Measurements from ENCODE around the gene SRPK3. TPM values are rescaled to one million over a fixed set of nuclear protein-coding genes. Genes with fewer than 3 reads are reported as not detected.
"Not testable (repeated sequence)": the region's sequence is repeated elsewhere in the genome, so short reads cannot be mapped to it uniquely, and the experiment has no call there.

Gene SRPK3
- polyA plus RNA-seq, 4 donors = 1.3 to 2.5 (median 1.7) TPM

DNA sequence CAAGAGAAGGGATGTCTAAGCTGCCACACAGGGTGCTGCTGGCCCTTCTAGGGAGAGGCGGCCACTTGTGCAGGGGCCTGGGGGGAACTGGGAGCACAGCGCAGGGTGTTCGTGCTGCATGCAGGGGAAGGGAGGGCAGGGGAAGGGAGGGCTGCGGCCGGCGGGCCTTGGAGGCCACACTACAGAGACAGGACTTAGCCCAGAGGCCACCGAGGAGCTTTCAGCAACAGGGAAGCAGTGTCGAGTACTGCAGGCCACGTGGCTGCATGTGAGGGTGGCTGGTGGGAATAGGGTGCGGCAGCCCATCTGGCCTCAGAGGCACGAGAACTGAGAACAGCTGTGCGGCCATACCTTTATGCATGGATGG, 35.8 kb upstream of the SRPK3 start:
- not testable (repeated sequence) for DNase-seq (ENCODE audit: low read depth in 4 of 4, low spot score in 2 of 4)

DNA sequence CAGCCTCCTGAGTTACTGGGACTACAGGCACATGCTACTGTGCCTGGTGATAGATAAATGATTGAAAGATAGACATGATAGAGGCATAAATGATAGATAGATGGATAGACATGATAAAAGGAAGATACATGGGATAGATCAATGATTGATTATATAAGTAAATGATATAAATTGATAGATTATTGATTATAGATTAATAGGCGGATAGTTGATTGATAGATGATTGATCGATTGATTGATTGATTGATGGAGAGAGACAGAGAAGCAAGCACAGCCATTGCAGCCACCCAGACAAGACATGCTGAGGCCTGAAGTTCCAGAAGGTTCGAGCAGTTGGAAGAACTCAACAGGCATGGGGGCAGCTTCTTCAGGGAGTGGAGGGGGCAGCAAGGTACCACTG, 34.5 kb upstream of the SRPK3 start:
- no peak for DNase-seq (ENCODE audit: low read depth in 4 of 4, low spot score in 2 of 4)

DNA sequence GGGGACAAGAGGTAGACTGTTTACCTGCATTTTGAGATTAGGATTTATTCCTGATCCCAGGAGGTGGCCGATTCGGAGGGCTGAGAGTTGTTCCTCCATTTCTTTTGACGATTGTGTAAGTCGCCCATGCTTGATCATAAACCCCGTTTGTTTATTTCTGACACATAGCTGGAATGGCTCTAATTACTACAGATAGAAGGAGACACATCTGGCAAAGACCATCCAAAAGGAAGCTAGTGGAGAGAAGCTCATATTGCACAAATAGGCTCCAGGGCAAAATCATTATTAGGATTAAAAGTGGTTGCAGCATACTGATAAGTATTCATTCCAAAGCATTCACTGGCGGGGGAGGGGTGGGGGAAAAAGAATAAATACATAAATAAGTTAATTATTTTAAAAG, 33.9 kb upstream of the SRPK3 start:
- DNase-seq (ENCODE audit: low read depth in 4 of 4, low spot score in 2 of 4) = not testable (repeated sequence)

DNA sequence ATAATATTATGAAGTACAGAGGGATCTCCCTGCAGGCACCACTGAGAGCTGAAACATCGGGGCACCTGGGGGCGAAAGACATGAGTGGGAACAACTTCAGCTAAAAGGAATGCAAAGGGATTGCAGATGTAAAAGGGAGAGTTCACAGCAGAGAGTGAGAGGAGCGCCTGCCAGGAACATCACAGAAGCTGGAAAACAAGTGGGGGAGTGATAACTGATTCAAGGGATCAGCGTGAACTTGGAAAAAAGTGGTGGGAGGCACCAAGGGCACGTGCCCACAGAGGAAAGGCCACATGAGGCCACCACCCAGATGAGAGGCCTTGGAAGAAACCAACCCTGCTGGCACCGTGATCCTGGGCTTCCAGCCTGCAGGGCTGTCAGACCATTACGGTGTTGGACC, 31.8 kb upstream of the SRPK3 start:
- not testable (repeated sequence) for DNase-seq (ENCODE audit: low read depth in 4 of 4, low spot score in 2 of 4)

DNA sequence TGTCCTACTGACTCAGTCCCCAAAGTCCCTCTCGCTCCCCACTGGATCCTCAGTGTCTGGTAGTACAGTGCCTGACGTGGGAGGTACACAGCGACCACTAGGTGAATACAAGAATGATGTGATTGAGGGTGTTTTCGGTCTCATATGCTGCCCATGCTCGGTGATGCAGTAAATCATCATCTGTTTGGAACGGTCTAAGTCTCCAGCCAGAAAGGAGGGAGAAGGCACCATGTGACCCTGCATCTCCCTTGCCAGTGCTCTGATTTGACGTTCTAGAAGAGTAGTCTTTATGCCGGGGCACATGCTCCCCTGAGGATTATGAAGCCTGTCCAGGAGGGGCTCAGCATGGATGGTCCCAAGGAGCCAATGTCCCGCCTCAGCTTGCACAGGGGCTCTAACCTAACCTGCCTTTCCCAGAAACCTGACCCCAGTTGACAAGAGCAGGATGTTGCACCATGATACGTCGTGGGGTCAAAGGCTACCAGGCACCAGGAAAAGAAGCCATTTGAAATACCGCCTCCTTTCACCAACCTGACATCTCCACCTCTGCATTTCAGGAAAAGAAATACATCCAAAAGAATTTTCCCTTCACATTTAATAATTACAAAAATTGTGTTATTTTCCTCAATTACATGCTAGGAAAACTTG, 30.6 kb upstream of the SRPK3 start:
- no peak for DNase-seq (ENCODE audit: low read depth in 4 of 4, low spot score in 2 of 4)

DNA sequence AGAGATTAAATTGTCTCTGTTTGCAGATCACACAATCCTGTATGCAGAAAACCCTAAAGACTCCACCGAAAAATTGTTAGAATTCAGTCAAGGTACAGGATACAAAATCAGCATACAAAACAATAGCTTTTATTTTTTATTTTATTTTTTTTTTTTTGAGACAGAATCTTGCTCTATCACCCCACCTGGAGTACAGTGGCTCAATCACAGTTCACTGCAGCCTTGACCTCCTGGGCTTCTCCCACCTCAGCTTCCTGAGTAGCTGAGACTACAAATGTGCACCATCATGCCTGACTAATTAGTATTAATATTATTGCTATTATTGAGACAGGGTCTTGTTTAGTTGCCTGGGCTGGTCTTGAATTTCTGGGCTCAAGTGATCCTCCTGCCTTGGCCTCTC, 25.7 kb upstream of the SRPK3 start:
- no peak for DNase-seq (ENCODE audit: low read depth in 4 of 4, low spot score in 2 of 4)

DNA sequence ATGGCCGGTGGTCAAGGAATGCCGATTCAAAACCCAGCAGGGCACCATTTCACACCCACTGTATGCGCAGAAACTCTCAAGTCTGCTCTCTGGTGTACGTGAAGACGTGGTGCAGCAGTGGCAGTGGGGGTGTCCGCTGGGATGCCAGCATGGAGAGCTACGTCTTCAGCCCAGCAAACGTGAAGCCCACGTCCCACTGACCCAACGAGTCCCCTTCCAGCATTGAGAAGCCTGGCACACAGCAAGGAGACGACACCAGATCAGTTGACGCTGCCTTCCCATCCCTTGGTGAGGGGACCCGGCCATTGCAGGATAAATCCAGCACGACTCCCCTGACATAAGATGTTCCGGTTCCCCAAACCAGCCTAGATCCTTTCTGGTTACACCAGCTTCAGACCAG, 19.0 kb upstream of the SRPK3 start:
- no peak for DNase-seq (ENCODE audit: low read depth in 4 of 4, low spot score in 2 of 4)

DNA sequence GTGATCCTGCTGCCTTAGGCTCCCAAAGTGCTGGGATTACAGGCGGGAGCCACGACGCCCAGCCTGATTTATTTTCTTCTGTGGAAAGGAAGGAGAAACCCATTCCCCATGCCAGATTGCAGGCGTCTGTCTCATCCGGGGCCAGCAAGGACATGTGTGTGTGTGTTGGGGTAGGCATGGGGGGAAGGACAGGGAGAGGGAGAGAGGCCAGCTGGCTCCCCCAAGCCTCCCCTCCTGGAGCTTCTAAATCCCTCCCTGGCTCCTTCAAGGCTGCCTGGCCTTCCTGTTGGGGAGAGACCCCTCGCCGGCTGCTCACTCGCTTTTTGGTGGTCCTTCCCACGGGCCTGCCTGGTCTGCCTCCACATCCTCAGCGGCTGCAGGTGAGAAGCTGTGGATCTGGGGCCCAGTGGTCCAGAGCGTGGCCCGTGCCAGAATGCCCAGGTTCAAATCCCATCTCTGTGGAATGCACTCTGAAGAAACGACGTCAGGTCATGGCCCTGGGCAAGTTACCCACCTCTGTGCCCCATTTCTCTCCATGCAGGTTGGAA, 18.1 kb upstream of the SRPK3 start:
- no peak for DNase-seq (ENCODE audit: low read depth in 4 of 4, low spot score in 2 of 4)

DNA sequence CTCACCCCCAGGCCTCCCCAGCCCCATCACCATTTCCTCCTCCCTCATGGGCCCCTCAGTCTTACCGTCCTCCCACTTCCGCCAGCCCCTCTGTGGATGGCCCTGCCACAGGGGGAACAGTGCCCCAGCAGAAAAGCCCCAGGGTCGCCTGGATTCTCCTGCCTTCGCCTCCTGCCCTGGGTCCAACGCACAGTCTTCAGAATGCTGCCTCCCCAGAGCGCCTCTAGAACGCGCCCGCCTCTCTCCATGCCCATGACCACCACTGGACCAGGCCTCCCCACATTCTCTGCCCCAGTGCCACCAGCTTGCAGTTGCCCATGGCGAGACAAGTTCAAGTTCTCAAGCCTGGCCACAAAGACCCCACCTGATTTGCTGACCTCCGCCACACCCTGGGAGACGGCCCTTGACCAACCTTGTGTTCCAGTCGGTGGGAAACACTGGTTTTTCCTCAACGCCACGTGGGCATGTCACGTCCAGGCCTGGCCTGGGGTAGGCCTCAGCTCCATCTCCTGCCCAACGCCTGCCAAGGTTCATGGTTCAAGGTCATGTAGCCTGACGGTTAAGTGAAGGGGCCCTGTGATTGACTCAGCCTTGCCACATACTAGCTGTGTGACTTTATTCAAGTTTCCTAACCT, 17.4 kb upstream of the SRPK3 start:
- no peak for DNase-seq (ENCODE audit: low read depth in 4 of 4, low spot score in 2 of 4)

DNA sequence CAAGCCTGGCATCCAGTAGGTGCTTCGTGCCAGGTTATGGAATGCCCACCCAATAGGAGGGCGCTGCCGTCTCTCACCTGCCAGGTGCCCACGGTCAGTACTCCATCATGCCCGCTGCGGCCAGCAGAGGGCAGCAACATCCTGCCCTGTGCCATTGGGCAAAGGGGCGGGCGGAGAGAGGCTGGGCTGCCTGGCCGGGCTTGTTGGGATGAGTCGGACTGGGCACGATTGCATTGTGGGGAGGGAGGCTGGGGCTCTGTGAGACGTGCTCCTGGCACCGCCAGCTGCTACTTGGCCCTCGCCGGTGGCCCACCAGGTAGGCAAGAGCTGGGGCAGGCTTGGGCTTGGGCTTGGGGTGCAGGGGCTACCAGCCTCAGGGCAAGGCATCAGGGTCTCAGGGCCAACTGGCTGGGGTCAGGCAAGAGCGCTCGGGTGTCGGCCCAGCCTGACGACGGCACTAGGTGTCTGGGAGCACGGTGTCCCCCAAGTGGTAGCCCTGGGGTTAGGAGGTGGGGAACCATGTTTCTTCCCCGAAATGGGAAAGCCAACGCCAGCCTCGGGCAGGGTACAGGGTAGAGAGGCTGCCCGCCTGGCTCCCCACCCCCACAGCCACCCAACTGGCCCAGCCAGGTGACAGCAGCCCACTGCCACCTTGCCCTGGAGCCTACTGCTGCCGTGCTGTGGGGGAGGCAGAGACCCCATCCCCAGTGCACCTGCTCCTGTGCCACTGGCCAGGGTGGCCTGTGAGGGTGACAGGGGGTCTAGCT, 16.7 kb upstream of the SRPK3 start, which contains the start of gene PLXNB3:
PLXNB3 (plus strand) TSS at position 261 of the 767 bp plus-strand sequence. CDS start 1,287 bp downstream, outside the sequence.
- no peak for DNase-seq (ENCODE audit: low read depth in 4 of 4, low spot score in 2 of 4)

DNA sequence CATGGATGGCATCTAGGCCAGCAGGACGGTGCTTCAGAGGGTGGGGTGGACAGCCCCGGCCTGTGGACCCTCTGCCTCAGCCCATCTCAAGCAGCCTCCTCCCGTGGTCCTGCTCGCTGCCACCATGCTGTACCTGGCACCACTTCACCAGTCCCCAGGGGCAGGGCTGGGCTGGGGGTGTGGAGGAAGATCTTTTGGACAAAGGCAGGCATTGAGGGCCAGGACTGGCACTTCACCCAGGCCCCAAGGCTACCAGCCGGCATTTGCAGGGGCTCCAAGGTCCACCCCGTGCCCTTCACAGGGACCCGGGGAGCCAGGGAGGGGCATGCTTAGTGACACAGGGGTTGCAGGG, 16.1 kb upstream of the SRPK3 start:
- DNase-seq (ENCODE audit: low read depth in 4 of 4, low spot score in 2 of 4) = no peak

DNA sequence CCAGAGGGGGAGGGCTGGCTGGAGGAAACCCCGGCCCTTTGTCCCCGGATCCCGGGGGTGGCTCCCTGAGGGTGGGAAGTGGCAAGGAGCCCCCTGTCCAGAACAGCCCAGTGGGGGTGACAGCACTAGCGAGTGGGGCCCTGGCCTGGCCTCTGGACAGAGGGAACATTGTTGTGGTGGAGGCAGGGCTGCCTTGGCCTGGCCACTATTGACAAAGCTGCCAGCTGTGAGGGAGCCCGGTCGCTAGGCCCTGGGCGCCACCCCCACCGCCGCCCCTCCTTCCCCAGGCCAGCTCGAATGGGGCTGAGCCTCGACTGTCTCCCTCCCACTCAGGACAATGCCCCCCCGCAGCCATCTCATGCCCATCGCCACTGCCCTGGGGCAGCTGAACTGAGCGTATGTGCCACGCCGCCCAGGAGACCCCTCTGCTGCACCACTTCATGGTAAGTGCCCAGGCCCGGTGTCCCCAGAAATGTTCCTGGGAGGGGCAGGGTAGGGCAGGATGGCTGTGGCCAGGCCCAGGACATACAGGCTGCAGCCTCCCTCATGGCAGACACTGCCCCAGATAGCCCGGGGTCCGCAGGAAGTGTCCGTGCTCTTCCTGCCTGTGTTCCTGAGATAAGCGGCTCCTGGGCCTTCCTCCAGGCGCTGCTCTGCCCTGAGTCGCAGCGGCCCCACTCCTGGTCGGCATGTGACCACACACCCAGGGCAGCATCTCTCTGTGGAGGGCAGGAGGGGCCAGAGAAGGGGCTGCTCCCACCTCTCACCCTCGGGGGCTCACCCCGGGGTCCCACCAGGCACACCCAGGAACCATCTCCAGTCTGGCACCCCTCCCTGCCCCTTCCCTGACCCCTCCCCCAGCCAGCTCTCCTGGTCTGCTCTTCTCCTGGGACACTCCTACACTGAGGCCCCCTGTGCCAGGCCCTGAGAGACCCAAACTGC, 15.4 kb upstream of the SRPK3 start:
- DNase-seq (ENCODE audit: low read depth in 4 of 4, low spot score in 2 of 4) = no peak

DNA sequence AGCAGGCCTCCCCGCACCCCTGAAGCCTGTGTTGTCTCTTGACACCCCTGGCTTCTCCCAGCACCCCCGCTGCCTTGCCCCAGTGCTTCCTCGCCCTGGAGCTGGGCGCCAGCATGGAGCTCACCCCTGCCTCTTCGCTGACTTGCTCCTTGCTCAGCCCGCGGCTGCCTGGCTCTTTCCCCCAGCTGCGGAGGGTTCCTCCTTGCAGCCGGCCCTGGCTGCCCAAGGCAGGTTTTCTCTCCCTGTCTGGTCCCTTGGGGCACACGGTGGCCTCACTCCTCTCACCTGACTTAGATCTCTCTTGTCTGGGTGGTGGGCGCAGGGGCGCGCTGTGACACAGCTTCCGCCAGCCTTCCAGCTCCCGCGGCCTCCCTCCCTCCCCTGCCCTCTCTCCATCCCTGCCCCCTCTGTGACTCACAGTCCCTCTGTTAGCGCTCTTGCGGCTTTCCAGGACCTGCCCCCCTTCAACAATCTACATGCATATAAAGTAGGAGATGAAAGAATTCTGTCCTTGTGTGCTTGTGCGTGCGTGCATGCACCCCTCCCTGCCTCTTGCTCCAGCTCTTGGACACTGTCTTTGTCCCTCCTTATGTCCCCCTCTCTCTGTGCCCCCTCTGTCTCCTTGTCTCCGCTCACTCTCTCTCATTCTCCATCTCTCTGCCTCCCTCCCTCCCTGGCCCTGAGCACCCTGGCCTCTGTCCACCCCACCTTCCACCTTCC, 14.6 kb upstream of the SRPK3 start:
- no peak for DNase-seq (ENCODE audit: low read depth in 4 of 4, low spot score in 2 of 4)

DNA sequence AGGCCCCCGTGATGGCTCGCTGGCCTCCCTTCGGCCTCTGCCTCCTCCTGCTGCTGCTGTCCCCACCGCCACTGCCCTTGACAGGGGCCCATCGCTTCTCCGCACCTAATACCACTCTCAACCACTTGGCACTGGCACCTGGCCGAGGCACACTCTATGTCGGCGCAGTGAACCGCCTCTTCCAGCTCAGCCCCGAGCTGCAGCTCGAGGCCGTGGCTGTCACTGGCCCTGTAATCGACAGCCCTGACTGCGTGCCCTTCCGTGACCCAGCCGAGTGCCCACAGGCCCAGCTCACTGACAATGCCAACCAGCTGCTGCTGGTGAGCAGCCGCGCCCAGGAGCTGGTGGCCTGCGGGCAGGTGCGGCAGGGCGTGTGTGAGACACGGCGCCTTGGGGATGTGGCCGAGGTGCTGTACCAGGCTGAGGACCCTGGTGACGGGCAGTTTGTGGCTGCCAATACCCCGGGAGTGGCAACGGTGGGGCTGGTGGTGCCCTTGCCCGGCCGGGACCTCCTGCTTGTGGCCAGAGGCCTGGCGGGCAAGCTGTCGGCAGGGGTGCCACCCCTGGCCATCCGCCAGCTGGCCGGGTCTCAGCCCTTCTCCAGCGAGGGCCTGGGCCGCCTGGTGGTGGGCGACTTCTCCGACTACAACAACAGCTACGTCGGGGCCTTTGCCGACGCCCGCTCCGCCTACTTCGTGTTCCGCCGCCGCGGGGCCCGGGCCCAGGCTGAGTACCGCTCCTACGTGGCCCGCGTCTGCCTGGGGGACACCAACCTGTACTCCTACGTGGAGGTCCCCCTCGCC, 13.8 kb upstream of the SRPK3 start:
- DNase-seq (ENCODE audit: low read depth in 4 of 4, low spot score in 2 of 4) = no peak

DNA sequence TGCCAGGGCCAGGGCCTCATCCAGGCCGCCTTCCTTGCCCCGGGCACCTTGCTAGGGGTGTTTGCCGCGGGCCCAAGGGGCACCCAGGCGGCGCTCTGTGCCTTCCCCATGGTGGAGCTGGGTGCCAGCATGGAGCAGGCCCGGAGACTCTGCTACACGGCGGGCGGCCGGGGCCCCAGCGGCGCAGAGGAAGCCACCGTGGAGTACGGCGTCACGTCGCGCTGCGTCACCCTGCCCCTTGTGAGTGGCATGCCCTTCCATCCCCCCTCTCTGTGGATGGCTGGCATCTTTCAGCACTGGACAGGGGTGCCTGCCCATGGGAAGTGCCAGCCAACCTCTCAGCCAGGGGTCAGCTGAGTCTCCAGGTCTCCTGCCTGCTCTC, 13.2 kb upstream of the SRPK3 start:
- DNase-seq (ENCODE audit: low read depth in 4 of 4, low spot score in 2 of 4) = no peak

DNA sequence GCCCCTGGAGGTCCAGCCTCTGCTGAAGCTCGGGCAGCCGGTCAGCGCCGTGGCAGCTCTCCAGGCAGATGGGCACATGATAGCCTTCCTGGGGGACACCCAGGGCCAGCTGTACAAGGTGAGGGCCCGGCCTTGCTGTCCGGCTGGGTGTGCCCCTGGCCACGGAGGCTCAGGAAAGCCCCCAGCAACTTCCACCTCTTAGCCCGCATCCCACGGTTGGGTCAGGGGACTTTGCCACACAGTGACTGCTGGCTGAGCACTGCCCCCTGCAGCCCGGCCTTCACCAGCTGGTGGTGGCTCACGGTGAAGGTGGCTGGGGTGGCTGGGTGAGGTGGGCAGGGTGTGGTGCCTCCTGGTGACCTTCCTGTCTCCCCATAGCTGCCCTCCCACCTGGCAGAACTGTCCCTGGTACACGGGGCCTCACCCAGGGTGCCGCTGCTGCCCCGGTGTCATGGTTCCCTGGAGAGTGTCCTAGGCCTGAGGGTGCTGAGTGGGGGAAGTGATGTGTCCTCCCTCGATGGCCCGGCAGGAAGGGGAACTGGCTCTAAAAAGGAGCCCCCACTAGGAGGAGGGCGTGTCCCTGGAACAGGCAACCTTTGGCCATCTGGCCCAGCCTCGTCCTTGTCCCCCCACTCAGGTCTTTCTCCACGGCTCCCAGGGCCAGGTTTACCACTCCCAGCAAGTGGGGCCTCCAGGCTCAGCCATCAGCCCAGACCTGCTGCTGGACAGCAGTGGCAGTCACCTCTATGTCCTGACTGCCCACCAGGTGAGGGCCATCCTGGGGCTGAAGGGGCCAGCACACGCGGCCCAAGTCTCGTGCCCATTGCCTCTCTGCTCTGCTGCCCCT, 12.3 kb upstream of the SRPK3 start:
- no peak for DNase-seq (ENCODE audit: low read depth in 4 of 4, low spot score in 2 of 4)

DNA sequence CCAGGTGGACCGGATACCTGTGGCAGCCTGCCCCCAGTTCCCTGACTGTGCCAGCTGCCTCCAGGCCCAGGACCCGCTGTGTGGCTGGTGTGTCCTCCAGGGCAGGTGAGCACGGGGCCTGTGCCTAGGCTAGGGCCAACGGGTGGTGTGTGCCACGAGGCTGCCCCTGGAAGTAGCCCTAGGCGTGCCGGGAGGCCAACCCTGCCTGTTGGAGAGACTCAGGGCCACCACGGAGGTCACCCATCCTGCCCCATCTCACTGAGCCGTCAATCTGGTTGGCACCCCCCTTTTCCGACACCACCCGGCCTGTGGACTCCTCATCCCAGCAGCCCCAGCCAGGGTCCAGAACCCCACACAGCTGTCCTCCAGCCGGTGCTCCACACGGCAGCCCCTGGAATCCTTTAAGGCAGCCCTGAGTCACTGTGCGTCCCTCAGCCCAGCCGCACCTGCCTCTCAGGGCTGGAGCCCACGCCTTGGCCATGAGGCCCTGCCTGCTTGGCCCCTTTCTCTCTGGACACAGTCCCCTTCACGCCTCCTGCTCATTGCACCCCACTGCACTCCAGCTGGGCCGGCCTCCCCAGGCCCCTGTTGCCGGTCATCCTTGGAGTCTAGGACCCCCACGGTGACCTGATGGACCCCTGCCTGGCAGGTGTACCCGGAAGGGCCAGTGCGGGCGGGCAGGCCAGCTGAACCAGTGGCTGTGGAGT, 11.5 kb upstream of the SRPK3 start:
- no peak for DNase-seq (ENCODE audit: low read depth in 4 of 4, low spot score in 2 of 4)
